Measurements from ENCODE around the gene OR51V1. TPM values are rescaled to one million over a fixed set of nuclear protein-coding genes. Genes with fewer than 3 reads are reported as not detected.

Gene OR51V1
- total and polyA plus RNA-seq, 8 donors, result not detected

DNA sequence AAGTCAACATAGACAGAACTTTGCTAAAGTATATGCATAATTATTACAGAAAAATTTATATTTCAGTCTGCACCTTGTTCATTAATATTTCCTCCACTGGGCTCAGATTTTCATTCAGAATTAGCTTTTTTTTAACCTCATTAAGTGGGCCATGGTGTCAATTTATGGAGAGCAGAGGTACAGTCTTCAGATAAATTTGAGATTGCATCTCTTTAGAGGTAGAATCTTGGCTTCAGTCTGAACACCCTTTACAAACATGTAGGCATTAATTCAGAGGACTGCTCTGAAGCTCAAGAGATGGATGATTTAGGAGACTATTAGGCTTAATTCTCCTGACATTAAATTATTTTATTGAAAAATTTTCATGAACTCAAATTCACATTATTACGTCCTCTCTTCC lies 29.8 kb upstream of the OR51V1 start:
- no peak for DNase-seq
- Histone ChIP-seq H3K4me1 (no peaks in the 10 kb centered on the region), H3K27me3 (no peaks in the 10 kb centered on the region), H3K4me3 (no peak overlapping the region), H3K27ac (no peak overlapping the region), H3K9me3 (no peaks in the 10 kb centered on the region), H3K36me3 (no peaks in the 10 kb centered on the region)
- TF ChIP-seq POLR2A (IDR thresholded peaks at IDR 0.05), result no peak
- no peak for TF ChIP-seq POLR2AphosphoS5 (IDR thresholded peaks at IDR 0.05)
- TF ChIP-seq, protein P1, sequence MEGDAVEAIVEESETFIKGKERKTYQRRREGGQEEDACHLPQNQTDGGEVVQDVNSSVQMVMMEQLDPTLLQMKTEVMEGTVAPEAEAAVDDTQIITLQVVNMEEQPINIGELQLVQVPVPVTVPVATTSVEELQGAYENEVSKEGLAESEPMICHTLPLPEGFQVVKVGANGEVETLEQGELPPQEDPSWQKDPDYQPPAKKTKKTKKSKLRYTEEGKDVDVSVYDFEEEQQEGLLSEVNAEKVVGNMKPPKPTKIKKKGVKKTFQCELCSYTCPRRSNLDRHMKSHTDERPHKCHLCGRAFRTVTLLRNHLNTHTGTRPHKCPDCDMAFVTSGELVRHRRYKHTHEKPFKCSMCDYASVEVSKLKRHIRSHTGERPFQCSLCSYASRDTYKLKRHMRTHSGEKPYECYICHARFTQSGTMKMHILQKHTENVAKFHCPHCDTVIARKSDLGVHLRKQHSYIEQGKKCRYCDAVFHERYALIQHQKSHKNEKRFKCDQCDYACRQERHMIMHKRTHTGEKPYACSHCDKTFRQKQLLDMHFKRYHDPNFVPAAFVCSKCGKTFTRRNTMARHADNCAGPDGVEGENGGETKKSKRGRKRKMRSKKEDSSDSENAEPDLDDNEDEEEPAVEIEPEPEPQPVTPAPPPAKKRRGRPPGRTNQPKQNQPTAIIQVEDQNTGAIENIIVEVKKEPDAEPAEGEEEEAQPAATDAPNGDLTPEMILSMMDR (IDR thresholded peaks at IDR 0.05), result no peak
- no peak for TF ChIP-seq EP300 (IDR thresholded peaks at IDR 0.05)
- intact Hi-C loops (cut with DNase I; ENCODE audit: low total_unique reads), result no loop called here
- WGBS, 5 donors, result 81 to 97% (median 92%) methylated on average over 1 of the region's 1 CpG

DNA sequence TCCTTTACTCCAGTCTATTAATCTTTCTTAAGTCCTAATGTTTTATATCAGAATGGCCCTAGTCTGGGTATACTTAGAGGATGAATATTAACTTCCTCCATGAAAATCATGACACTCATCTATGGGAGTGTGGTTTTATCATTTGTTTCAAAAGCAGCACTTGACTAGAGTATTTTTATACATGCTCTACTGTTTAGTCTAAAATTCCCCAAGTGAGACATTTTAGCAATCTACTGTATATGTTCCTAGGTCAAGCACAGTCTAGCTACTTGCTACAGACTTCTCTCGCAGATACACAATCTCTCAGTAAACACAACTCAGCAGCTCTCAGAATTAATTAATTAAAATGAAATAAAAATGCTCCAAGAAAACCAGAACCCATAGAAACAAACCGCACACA lies 29.3 kb upstream of the OR51V1 start:
- intact Hi-C loops (cut with DNase I; ENCODE audit: low total_unique reads), result no loop called here
- Histone ChIP-seq H3K27me3 (no peaks in the 10 kb centered on the region), H3K36me3 (no peaks in the 10 kb centered on the region), H3K9me3 (no peaks in the 10 kb centered on the region), H3K27ac (no peak overlapping the region), H3K4me3 (no peak overlapping the region), H3K4me1 (no peaks in the 10 kb centered on the region)
- WGBS, 5 donors, result 71 to 78% (median 75%) methylated on average over 2 of the region's 2 CpGs
- no peak for TF ChIP-seq EP300 (IDR thresholded peaks at IDR 0.05)
- no peak for TF ChIP-seq POLR2AphosphoS5 (IDR thresholded peaks at IDR 0.05)
- no peak for TF ChIP-seq POLR2A (IDR thresholded peaks at IDR 0.05)
- TF ChIP-seq, protein P1 (IDR thresholded peaks at IDR 0.05), result no peak
- DNase-seq, result no peak

DNA sequence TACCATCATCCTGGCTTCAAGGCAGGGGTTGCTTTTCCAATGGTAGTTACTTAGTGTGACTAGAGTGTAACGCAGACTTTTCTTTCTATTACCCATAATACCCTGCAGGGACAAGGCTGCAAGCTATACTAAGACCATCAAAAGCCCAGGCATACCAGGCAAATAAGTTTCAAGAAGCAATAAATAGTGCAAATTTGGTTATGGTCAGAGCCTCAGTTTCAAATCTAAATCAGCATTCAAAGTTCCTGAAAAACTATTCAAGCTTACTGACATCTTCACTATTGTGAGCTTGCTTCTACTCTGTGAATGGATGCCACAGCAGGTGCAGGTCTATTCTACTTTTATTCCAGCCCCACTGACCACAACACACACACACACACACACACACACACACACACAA lies 28.9 kb upstream of the OR51V1 start:
- H3K9me3 ChIP-seq, result no peaks in the 10 kb centered on the region
- WGBS, 5 donors, result 80 to 95% (median 86%) methylated on average over 1 of the region's 1 CpG
- H3K27ac ChIP-seq, result no peak overlapping the region
- no peaks in the 10 kb centered on the region for H3K27me3 ChIP-seq
- intact Hi-C loops (cut with DNase I; ENCODE audit: low total_unique reads), result no loop called here
- H3K4me1 ChIP-seq, result no peaks in the 10 kb centered on the region
- no peak overlapping the region for H3K4me3 ChIP-seq
- TF ChIP-seq POLR2AphosphoS5 (IDR thresholded peaks at IDR 0.05) (no peak), POLR2A (IDR thresholded peaks at IDR 0.05) (no peak)
- TF ChIP-seq, protein P1 (IDR thresholded peaks at IDR 0.05), result no peak
- H3K36me3 ChIP-seq, result no peaks in the 10 kb centered on the region
- no peak for DNase-seq

DNA sequence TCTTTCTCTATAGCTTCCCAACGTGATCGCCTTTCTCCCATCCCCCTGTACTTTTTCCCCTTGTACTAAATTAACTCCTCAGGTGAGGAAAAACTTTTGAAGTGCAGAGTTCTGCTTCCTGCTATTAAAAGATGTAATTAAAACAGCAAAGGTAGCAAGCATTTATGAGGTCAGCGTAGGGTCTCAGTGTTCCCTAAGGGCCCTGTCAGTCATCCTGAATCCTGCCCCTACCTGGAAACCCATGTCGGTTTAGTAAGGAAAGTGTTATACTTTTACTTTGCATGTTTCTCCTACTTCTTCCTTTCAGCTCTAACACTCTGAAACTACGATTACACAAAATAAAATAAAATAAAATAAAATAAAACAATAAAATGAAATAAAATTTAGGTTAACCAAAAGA lies 27.6 kb upstream of the OR51V1 start:
- no peaks in the 10 kb centered on the region for H3K4me1 ChIP-seq
- no peak overlapping the region for H3K4me3 ChIP-seq
- H3K27me3 ChIP-seq, result no peaks in the 10 kb centered on the region
- 69 to 74% (median 69%) methylated on average over 5 of the region's 5 CpGs for WGBS, 5 donors
- intact Hi-C loops (cut with DNase I; ENCODE audit: low total_unique reads), result no loop called here
- no peaks in the 10 kb centered on the region for H3K36me3 ChIP-seq
- no peak for DNase-seq
- H3K9me3 ChIP-seq, result no peaks in the 10 kb centered on the region
- TF ChIP-seq EP300 (IDR thresholded peaks at IDR 0.05) (no peak), POLR2AphosphoS5 (IDR thresholded peaks at IDR 0.05) (no peak), POLR2A (IDR thresholded peaks at IDR 0.05) (no peak)
- TF ChIP-seq, protein P1 (IDR thresholded peaks at IDR 0.05), result no peak
- H3K27ac ChIP-seq, result no peak overlapping the region
